Bronchial smooth muscle cell (primary cell): Measurements from ENCODE around the gene PTGES3L. TPM values are rescaled to one million over a fixed set of nuclear protein-coding genes. Genes with fewer than 3 reads are reported as not detected.

Source experiments
- total RNA-seq: library from RNA; depleted of rRNA; stranded (reverse); fragments of >200 nt; gene quantifications from 2 replicates; pipeline ENCODE4 v1.2.1, GENCODE V29; 2014

Gene PTGES3L
- 0.16 TPM in 1 of 2 replicates, not detected in the other for total RNA-seq

DNA sequence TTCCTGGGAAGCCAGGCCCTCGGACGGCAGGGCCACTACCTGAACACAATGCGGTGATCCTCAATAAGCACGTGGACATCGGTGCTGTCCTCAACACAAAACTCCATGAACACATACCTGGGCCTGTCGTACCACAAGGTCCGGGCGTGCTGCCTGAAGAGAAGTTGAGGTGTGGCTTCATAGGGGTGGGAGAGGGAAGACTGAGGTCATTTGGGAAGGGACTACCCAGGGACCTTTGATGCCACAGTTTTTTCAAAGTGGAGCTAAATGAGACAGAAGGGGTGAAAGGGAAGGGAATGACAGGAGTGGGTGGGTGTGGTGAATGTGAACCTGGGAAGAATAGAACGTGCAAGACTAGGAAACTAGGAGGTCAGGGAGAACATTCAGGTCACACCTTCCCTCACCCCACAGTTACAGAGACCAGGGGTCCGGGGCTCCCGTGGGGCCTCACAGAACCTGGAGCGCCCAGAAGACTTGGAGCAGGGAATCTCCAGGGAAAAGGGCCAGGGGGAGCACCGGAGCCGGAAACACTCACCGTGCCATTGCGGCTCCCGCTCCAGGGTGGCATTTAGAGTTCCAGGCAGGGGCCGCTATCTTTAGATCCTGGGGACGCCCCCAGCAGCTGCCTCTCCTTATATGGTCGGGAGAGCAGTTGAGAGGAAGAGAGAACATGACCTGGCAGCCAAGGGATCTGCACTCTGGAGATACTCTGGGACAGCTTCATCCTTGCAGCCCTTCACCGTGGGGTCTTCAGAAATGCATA, at the start of gene PTGES3L:
Gene PTGES3L, minus strand, starts transcription at position 570 of the 763 bp plus-strand sequence. Its CDS starts 27 bp downstream, at position 543.

DNA sequence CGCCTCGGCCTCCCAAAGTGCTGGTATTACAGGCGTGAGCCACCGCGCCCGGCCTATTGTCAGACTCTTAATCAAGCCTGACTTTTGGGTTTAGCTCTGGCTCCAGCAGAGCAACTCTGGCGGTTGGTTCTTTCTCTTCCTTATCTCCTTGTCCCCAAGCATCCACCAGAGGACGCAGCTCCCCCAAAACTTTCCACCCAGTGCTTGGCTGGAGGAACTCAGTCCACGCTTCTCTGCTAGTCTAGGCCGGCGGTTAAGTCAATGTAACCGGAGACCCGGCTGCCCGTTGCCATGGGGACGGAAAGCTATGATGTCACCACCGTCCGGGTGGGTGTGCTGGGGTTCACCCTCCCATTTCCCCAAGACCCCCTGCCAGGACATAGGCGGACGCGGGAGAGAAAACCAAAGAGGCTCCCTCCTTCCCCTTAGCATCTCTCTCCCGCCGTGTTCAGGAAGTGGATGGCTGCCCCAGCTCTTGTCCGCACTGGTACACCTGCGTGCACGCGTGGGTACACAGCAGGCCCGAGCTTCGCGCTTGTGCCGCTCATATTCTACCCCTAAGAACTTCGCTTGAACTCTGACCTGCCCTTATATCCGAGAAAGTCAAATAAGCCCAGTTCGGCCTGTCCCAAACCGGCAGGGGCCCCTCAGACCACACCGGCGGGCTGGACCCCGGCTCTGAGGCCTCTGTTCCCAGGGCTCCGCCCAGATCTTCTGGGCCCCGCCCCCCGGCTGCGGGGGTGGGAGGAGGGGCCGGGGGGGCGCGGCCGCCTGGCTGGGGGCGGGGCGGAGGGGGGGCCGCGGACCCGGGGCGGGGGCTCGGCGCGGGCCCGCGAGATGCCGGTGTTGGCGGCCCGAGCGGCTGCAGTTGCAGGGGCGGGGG, 44.8 kb upstream of the PTGES3L start, which contains the start of gene RND2:
Gene RND2, plus strand, starts transcription at position 825 of the 883 bp plus-strand sequence. CDS start 117 bp downstream, outside the sequence.

GRCh38 chr17:43021741-43022512, 42.0 kb upstream of the PTGES3L start, which contains the start of gene VAT1:
Gene VAT1, minus strand, starts transcription at chr17:43022385. Its CDS starts 63 bp downstream, at chr17:43022322.

GRCh38 chr17:43006639-43007551, 27.0 kb upstream of the PTGES3L start, which contains the start of gene IFI35:
Gene IFI35, plus strand, starts transcription at chr17:43006784. Its CDS starts 164 bp downstream, at chr17:43006948.

DNA sequence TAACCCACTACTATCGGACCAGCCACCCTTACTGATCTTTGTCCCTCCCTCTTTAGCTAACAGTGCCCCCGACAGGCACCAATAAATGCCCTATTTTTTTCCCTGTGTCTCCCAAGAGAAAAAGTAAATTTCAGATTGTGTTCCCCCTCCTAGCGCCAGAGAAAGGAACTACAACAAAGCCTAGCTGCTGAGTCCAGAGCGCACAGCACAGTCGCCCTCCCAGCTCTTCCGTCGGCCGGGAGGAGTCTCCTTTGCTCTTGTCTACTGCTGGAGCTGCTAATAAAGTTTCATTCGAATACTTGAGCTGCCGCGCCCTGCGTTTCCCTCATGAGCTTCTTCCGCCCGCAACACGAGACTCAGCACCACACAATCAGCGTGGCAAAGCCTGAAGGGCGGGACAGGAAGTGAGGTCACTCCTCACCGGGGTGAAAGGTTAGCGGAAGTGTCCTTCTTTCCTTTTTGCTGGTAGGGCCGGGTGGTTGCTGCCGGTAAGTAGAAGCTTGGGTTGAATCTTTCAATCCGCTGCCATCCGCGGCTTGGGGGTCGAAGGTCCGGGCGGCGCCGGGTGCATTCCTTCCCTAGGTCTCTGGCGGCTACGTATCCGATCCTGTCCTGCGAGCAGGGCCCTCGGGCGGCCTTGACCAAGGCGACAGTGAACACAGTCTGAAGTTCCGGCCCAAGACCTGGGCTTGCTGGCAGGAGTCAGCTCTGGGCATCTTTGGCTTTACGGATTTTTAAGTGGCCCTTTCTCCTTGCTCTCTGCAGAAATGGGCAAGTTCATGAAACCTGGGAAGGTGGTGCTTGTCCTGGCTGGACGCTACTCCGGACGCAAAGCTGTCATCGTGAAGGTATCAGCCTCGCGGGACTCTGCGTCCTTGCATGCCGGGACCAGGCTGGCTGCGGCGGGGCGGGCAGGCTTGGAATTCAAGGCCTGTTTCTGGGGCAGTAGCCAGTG, 18.4 kb upstream of the PTGES3L start, which contains the start of gene RPL27:
Gene RPL27, plus strand, starts transcription at position 436 of the 955 bp plus-strand sequence. Its CDS starts 332 bp downstream, at position 768.

DNA sequence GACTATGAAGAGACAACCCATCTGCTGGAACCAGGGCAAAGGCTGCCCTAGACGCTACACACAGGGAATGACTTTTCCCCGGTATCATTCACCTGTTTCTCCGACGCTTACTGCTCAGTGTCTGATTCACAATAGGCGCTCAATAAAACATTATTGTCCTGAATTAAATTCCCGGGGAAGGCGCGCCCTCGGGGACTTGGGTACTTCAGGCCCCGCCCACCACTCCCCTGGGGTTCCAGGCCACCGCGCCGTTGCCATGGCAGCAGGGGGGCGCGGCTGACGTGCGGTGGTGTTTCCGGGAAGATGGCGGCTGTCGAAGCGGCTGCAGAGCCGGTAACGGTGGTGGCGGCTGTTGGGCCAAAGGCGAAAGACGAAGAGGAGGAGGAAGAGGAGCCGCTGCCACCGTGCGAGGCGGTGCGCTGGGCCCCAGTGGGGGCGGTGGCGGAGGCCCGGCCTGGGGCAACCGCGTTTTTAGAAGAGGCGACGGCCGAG, 440 bp upstream of the PTGES3L start, which contains the start of gene RUNDC1:
Gene RUNDC1, plus strand, starts transcription at position 292 of the 492 bp plus-strand sequence. Its CDS starts 12 bp downstream, at position 304.

GRCh38 chr17:42964161-42964932, 15.5 kb downstream of the PTGES3L start, which contains the start of gene AARSD1:
Gene AARSD1, minus strand, starts transcription at chr17:42964454. Its CDS starts 14 bp downstream, at chr17:42964440.

Other genes with a start within 250 kb of the PTGES3L start
- 13.4 and 16.7 TPM in 2 replicates for gene EZH1, start 235.0 kb downstream of the PTGES3L start, total RNA-seq
- gene RAMP2, start 218.9 kb downstream of the PTGES3L start, total RNA-seq = 0.17 TPM in 1 of 2 replicates, not detected in the other
- gene VPS25, start 206.6 kb downstream of the PTGES3L start, total RNA-seq = 46.5 and 50.2 TPM in 2 replicates
- gene WNK4, start 199.5 kb downstream of the PTGES3L start, total RNA-seq = 0.09 and 0.32 TPM in 2 replicates
- 70.6 and 86.2 TPM in 2 replicates for gene COA3, start 181.4 kb downstream of the PTGES3L start, total RNA-seq
- gene CNTD1, start 181.2 kb downstream of the PTGES3L start, total RNA-seq = 0.16 and 0.94 TPM in 2 replicates
- gene BECN1, start 155.8 kb downstream of the PTGES3L start, total RNA-seq = 170 and 185 TPM in 2 replicates
- gene PSME3, start 146.7 kb downstream of the PTGES3L start, total RNA-seq = 42.0 and 50.3 TPM in 2 replicates
- 0.32 and 0.60 TPM in 2 replicates for gene AOC2, start 135.5 kb downstream of the PTGES3L start, total RNA-seq
- gene AOC3, start 128.9 kb downstream of the PTGES3L start, total RNA-seq = 0.16 and 1.9 TPM in 2 replicates
- gene G6PC1, start 79.3 kb downstream of the PTGES3L start, total RNA-seq = 0.16 TPM in 1 of 2 replicates, not detected in the other
- gene AARSD1, start 15.6 kb downstream of the PTGES3L start, total RNA-seq = 27.6 and 29.8 TPM in 2 replicates
- gene RUNDC1, start 485 bp upstream of the PTGES3L start, total RNA-seq = 5.4 and 7.4 TPM in 2 replicates
- gene RPL27, start 18.3 kb upstream of the PTGES3L start, total RNA-seq = 1,417 and 1,668 TPM in 2 replicates
- 27.6 and 33.1 TPM in 2 replicates for gene IFI35, start 26.7 kb upstream of the PTGES3L start, total RNA-seq
- 409 and 552 TPM in 2 replicates for gene VAT1, start 42.3 kb upstream of the PTGES3L start, total RNA-seq
- 0.60 and 0.95 TPM in 2 replicates for gene RND2, start 45.2 kb upstream of the PTGES3L start, total RNA-seq
- gene BRCA1, start 145.3 kb upstream of the PTGES3L start, total RNA-seq = 4.6 and 6.6 TPM in 2 replicates
- gene NBR1, start 191.1 kb upstream of the PTGES3L start, total RNA-seq = 72.9 and 100 TPM in 2 replicates
- 0.77 and 0.95 TPM in 2 replicates for gene TMEM106A, start 231.8 kb upstream of the PTGES3L start, total RNA-seq
- gene CCDC200, start 248.5 kb upstream of the PTGES3L start, total RNA-seq = 0.16 TPM in 1 of 2 replicates, not detected in the other